G401.6 (cell line): Measurements from ENCODE around the gene SLC44A1.

Source experiments
- FAIRE-seq: peaks from 2 replicates; lab custom pipeline; 2012; peaks lifted over from hg19 to GRCh38; lab: Jason Lieb, UNC

SLC44A1 gene

DNA sequence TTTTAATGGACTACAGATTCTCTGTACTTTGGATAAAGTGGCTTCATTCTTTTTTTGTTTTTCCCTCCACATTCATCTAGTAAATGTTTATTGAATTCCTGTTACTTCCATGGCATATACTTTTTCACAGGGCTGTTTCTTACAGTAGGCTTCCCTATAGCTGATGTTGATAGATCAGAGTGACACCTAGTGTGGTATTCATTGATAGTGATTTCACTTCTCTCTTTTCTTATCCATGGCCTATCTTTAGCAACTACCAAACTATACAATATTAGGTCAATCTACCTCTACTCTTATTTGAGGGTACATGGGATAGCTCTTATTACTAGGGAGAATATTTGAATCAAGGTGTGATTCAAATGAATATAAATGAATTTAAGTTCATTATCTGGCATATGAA is 239.2 kb downstream of the SLC44A1 start:
- FAIRE-seq = no peak

DNA sequence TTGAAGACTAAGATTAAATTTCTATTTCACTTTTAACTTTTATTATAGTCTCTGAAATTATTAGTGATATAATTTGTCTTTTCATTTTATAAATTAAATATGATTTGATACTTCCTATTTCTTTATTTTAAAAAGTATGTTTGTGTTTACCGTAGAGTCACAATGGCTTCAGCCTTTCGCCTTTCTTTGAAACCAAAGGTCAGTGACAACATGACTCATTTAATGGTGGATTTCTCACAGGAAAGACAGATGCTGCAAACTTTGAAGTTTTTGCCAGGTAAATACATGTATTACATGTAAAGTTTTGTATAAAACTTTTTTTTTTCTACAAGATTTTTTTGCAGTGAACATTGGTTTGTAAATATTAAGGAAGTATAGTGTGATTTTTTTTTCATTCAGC is 239.8 kb downstream of the SLC44A1 start:
- FAIRE-seq = no peak

DNA sequence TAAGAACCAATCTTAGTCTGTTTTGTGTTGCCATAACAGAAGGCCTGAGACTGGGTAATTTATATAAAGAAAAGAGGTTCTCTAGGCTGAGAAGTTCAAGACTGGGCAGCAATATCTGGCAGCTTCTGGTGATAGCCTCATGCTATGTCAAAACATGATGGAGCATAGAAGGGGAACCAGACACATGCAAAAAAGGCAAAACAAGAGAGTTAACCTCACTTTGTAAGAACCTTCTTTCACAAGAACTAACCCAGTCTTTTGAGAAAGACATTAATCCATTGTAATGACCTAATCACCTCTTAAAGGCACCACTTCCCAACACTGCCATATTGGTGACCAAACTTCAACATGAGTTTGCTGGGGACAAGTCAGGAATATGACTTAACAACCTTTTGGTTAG is 240.7 kb downstream of the SLC44A1 start:
- FAIRE-seq = no peak
